ENCODE measurements around the gene INSIG1.
A peak's percentile ranks its signal among the peaks of the same experiment; 100 is the strongest.

The INSIG1 gene

GRCh38 chr7:155266440-155266839 lies 31.2 kb upstream of the INSIG1 start:
- DNase-seq (ENCODE audit: low spot score): no peak

GRCh38 chr7:155267023-155267422 lies 30.7 kb upstream of the INSIG1 start:
- DNase-seq (ENCODE audit: low spot score): no peak

- DNase-seq (ENCODE audit: low spot score): no peak
Observed at GRCh38 chr7:155267436-155267835, 30.2 kb upstream of the INSIG1 start.

GRCh38 chr7:155268211-155268610 lies 29.5 kb upstream of the INSIG1 start:
- DNase-seq (ENCODE audit: low spot score): no peak

GRCh38 chr7:155268921-155269650 lies 28.6 kb upstream of the INSIG1 start:
- DNase-seq (ENCODE audit: low spot score): no peak

- no peak for DNase-seq (ENCODE audit: low spot score)
Observed at GRCh38 chr7:155269766-155270585, 27.7 kb upstream of the INSIG1 start.

GRCh38 chr7:155270861-155271260 lies 26.8 kb upstream of the INSIG1 start:
- DNase-seq (ENCODE audit: low spot score): no peak

- DNase-seq (ENCODE audit: low spot score): no peak
Observed at GRCh38 chr7:155274633-155275355, 22.9 kb upstream of the INSIG1 start.

- no peak for DNase-seq (ENCODE audit: low spot score)
Observed at GRCh38 chr7:155276042-155276799, 21.5 kb upstream of the INSIG1 start.

- no peak for DNase-seq (ENCODE audit: low spot score)
Observed at GRCh38 chr7:155276800-155277375, 20.8 kb upstream of the INSIG1 start.

- DNase-seq (ENCODE audit: low spot score): no peak
Observed at GRCh38 chr7:155277385-155277994, 20.2 kb upstream of the INSIG1 start.

GRCh38 chr7:155278921-155279320 lies 18.8 kb upstream of the INSIG1 start:
- DNase-seq (ENCODE audit: low spot score): no peak

GRCh38 chr7:155279787-155280445 lies 17.8 kb upstream of the INSIG1 start:
- no peak for DNase-seq (ENCODE audit: low spot score)

GRCh38 chr7:155280446-155281397 lies 17.0 kb upstream of the INSIG1 start:
- peak; percentile 11 for DNase-seq (ENCODE audit: low spot score)

- DNase-seq (ENCODE audit: low spot score): no peak
Observed at GRCh38 chr7:155281398-155281969, 16.2 kb upstream of the INSIG1 start.

- DNase-seq (ENCODE audit: low spot score): no peak
Observed at GRCh38 chr7:155282671-155283070, 15.0 kb upstream of the INSIG1 start.

- DNase-seq (ENCODE audit: low spot score): no peak
Observed at GRCh38 chr7:155283565-155284194, 14.0 kb upstream of the INSIG1 start.

- DNase-seq (ENCODE audit: low spot score): no peak
Observed at GRCh38 chr7:155284496-155285274, 13.0 kb upstream of the INSIG1 start.

Data from kidney tubule cell (primary cell).